ENCODE measurements around the gene RAN. TPM values are rescaled to one million over a fixed set of nuclear protein-coding genes. Genes with fewer than 3 reads are reported as not detected.
"Not testable (repeated sequence)": the region's sequence is repeated elsewhere in the genome, so short reads cannot be mapped to it uniquely, and the experiment has no call there.

Gene RAN
- total RNA-seq, 3 donors from 2014 or later = 157 to 186 (median 162) TPM

- TF ChIP-seq CTCF (IDR thresholded peaks at IDR 0.05) (no peak), POLR2AphosphoS5 (IDR thresholded peaks at IDR 0.05) (no peak), POLR2A (IDR thresholded peaks at IDR 0.05) (no peak)
These were observed 1.4 kb downstream of the RAN start for GRCh38 chr12:130873106-130873795.

GRCh38 chr12:130873825-130874224 is 2.0 kb downstream of the RAN start:
- no peak overlapping the region for H3K27ac ChIP-seq
- no peak for DNase-seq (ENCODE audit: low spot score in 2 of 2)
- no peaks in the 10 kb centered on the region for H3K27me3 ChIP-seq
- intact Hi-C loops (cut with DNase I; ENCODE audit: low total_unique reads) = no loop called here
- peaks cover 6% of the 10 kb centered on the region for H3K36me3 ChIP-seq
- TF ChIP-seq POLR2AphosphoS5 (IDR thresholded peaks at IDR 0.05) (no peak), POLR2A (IDR thresholded peaks at IDR 0.05) (no peak), CTCF (IDR thresholded peaks at IDR 0.05) (no peak)
- peaks cover 0 to 7% of the 10 kb centered on the region in 2 donors for H3K4me1 ChIP-seq
- no peaks in the 10 kb centered on the region for H3K9me3 ChIP-seq
- H3K4me3 ChIP-seq = no peak overlapping the region

More at GRCh38 chr12:130873106-130873795, 1.4 kb downstream of the RAN start:
- intact Hi-C loops (cut with DNase I; ENCODE audit: low total_unique reads) = no loop called here
- H3K9me3 ChIP-seq = no peaks in the 10 kb centered on the region
- DNase-seq (ENCODE audit: low spot score in 2 of 2) = no peak
- no peak overlapping the region for H3K27ac ChIP-seq
- H3K27me3 ChIP-seq = no peaks in the 10 kb centered on the region
- H3K4me1 ChIP-seq = peaks cover 0 to 7% of the 10 kb centered on the region in 2 donors
- peak overlapping the region; percentile 76 to 93 (median 92) for H3K4me3 ChIP-seq
- H3K36me3 ChIP-seq = peaks cover 6% of the 10 kb centered on the region

- Histone ChIP-seq H3K27ac (no peak overlapping the region), H3K9me3 (no peaks in the 10 kb centered on the region), H3K27me3 (no peaks in the 10 kb centered on the region), H3K4me3 (no peak overlapping the region), H3K4me1 (peaks cover 0 to 7% of the 10 kb centered on the region in 2 donors), H3K36me3 (peaks cover 6% of the 10 kb centered on the region)
- TF ChIP-seq POLR2AphosphoS5 (IDR thresholded peaks at IDR 0.05) (no peak), CTCF (IDR thresholded peaks at IDR 0.05) (no peak), POLR2A (IDR thresholded peaks at IDR 0.05) (no peak)
- intact Hi-C loops (cut with DNase I; ENCODE audit: low total_unique reads) = no loop called here
- no peak for DNase-seq (ENCODE audit: low spot score in 2 of 2)
These were observed 2.8 kb downstream of the RAN start for GRCh38 chr12:130874696-130875095.

GRCh38 chr12:130875193-130875592 is 3.3 kb downstream of the RAN start:
- intact Hi-C loops (cut with DNase I; ENCODE audit: low total_unique reads) = no loop called here
- DNase-seq (ENCODE audit: low spot score in 2 of 2) = no peak
- TF ChIP-seq POLR2AphosphoS5 (IDR thresholded peaks at IDR 0.05) (no peak), POLR2A (IDR thresholded peaks at IDR 0.05) (no peak), CTCF (IDR thresholded peaks at IDR 0.05) (no peak)
- H3K9me3 ChIP-seq = no peaks in the 10 kb centered on the region
- H3K4me1 ChIP-seq = peaks cover 0 to 7% of the 10 kb centered on the region in 2 donors
- peaks cover 6% of the 10 kb centered on the region for H3K36me3 ChIP-seq
- H3K4me3 ChIP-seq = no peak overlapping the region
- H3K27me3 ChIP-seq = no peaks in the 10 kb centered on the region
- H3K27ac ChIP-seq = no peak overlapping the region

GRCh38 chr12:130875708-130876107 is 3.8 kb downstream of the RAN start:
- intact Hi-C loops (cut with DNase I; ENCODE audit: low total_unique reads); H3K4me3 ChIP-seq; H3K27me3 ChIP-seq; H3K9me3 ChIP-seq; H3K36me3 ChIP-seq; DNase-seq (ENCODE audit: low spot score in 2 of 2); H3K4me1 ChIP-seq; H3K27ac ChIP-seq: not testable (repeated sequence)
